K562 (cell line): ENCODE measurements around the gene ANKRD23.

Experiments used
- ELF1 ChIP-seq: fragments of 200-800 bp; sonication (Bioruptor generic); IDR thresholded peaks from 2 replicates; pipeline ENCODE4 v1.6.1; 2016; ENCODE audit warnings: missing genetic modification characterization, missing compliant biosample characterization
- ELK1 ChIP-seq: sonication (generic); formaldehyde crosslinking; IDR thresholded peaks from 2 replicates; pipeline ENCODE4 v1.8.1; 2022; ENCODE audit warnings: missing genetic modification reagents
- HCFC1 ChIP-seq: IDR thresholded peaks from 2 replicates; pipeline ENCODE4 v1.6.1; 2012; ENCODE audit warnings: low read depth, low read length, improper control_type of control experiment

- TF ChIP-seq HCFC1, result no peak
- no peak for TF ChIP-seq ELF1 (tag)
- TF ChIP-seq ELK1 (CRISPR knock-in tag), result no peak
Observed at GRCh38 chr2:96813656-96814055, 30.2 kb downstream of the ANKRD23 start.
